ENCODE results near the gene PCBP3. TPM values are rescaled to one million over a fixed set of nuclear protein-coding genes. Genes with fewer than 3 reads are reported as not detected.

PCBP3 gene
- total and polyA plus RNA-seq, 12 donors = 1.7 to 15.8 (median 4.7) TPM

DNA sequence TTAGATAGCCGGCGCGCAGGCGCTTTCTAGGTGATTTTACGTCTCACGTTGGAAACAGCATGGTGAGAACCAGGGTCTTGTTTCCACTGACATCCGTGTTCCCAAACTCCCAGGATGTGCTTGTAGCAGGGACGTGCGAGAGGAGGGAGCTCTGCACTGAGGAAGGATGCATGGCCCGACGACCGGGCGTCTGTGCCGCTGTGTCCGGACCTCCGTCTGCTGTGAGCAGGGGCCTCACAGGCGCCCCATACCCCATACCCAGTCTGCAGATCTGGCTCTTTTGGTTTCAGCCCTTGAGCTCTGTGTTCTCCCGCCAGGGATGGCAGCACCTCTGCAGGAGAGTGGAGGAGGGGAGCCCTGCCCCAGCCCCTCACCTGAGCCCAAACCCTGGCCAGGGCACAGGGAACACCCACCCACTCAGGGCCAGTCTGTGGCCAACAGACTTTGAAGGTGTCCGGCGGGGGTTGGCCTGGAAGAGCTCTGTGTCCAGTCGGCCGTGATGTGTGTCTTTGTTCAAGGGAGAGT is 270.9 kb downstream of the PCBP3 start:
- no peak for DNase-seq
- intact Hi-C loops (cut with DNase I) = no loop called here
- Histone ChIP-seq H3K36me3 (replicated peaks in 1 of 2) (no peaks in the 10 kb centered on the region), H3K4me3 (no peak overlapping the region), H3K27me3 (no peaks in the 10 kb centered on the region), H3K9me3 (replicated peaks in 1 of 3) (no peaks in the 10 kb centered on the region), H3K27ac (no peak overlapping the region), H3K4me1 (replicated peaks in 1 of 2) (no peaks in the 10 kb centered on the region)
- TF ChIP-seq POLR2A (IDR thresholded peaks at IDR 0.05) = no peak
- TF ChIP-seq, protein P1, sequence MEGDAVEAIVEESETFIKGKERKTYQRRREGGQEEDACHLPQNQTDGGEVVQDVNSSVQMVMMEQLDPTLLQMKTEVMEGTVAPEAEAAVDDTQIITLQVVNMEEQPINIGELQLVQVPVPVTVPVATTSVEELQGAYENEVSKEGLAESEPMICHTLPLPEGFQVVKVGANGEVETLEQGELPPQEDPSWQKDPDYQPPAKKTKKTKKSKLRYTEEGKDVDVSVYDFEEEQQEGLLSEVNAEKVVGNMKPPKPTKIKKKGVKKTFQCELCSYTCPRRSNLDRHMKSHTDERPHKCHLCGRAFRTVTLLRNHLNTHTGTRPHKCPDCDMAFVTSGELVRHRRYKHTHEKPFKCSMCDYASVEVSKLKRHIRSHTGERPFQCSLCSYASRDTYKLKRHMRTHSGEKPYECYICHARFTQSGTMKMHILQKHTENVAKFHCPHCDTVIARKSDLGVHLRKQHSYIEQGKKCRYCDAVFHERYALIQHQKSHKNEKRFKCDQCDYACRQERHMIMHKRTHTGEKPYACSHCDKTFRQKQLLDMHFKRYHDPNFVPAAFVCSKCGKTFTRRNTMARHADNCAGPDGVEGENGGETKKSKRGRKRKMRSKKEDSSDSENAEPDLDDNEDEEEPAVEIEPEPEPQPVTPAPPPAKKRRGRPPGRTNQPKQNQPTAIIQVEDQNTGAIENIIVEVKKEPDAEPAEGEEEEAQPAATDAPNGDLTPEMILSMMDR (IDR thresholded peaks at IDR 0.05) = no peak
- 84 to 92% (median 85%) methylated on average over 13 to 22 of the region's 22 CpGs for WGBS, 4 donors

- H3K27ac ChIP-seq = no peak overlapping the region
- H3K27me3 ChIP-seq = no peaks in the 10 kb centered on the region
- H3K9me3 ChIP-seq (replicated peaks in 1 of 3) = no peaks in the 10 kb centered on the region
- intact Hi-C loops (cut with DNase I) = no loop called here
- TF ChIP-seq POLR2A (IDR thresholded peaks at IDR 0.05) = no peak
- TF ChIP-seq, protein P1 (IDR thresholded peaks at IDR 0.05) = no peak
- peak in 1 of 7 donors; percentile 66 for DNase-seq
- H3K4me3 ChIP-seq = no peak overlapping the region
- 70 to 75% (median 71%) methylated on average over 15 to 25 of the region's 25 CpGs for WGBS, 4 donors
- no peaks in the 10 kb centered on the region for H3K4me1 ChIP-seq (replicated peaks in 1 of 2)
- no peaks in the 10 kb centered on the region for H3K36me3 ChIP-seq (replicated peaks in 1 of 2)
These were observed 272.7 kb downstream of the PCBP3 start for GRCh38 chr21:45916011-45916840.

GRCh38 chr21:45917241-45917640 is 273.7 kb downstream of the PCBP3 start:
- intact Hi-C loops (cut with DNase I) = no loop called here
- 77 to 87% (median 82%) methylated on average over 11 to 13 of the region's 13 CpGs for WGBS, 4 donors

GRCh38 chr21:45918011-45918410 is 274.5 kb downstream of the PCBP3 start:
- no peak overlapping the region for H3K27ac ChIP-seq
- WGBS, 4 donors = 85 to 95% (median 93%) methylated on average over 9 to 11 of the region's 11 CpGs
- intact Hi-C loops (cut with DNase I) = no loop called here

More at GRCh38 chr21:45917241-45917640, 273.7 kb downstream of the PCBP3 start:
- no peak for TF ChIP-seq POLR2A (IDR thresholded peaks at IDR 0.05)
- TF ChIP-seq, protein P1 (IDR thresholded peaks at IDR 0.05) = no peak
- Histone ChIP-seq H3K4me1 (replicated peaks in 1 of 2) (no peaks in the 10 kb centered on the region), H3K4me3 (no peak overlapping the region), H3K27ac (no peak overlapping the region), H3K9me3 (replicated peaks in 1 of 3) (no peaks in the 10 kb centered on the region), H3K36me3 (replicated peaks in 1 of 2) (no peaks in the 10 kb centered on the region), H3K27me3 (no peaks in the 10 kb centered on the region)
- no peak for DNase-seq

More at GRCh38 chr21:45918011-45918410, 274.5 kb downstream of the PCBP3 start:
- no peak for DNase-seq
- H3K27me3 ChIP-seq = no peaks in the 10 kb centered on the region
- no peaks in the 10 kb centered on the region for H3K9me3 ChIP-seq (replicated peaks in 1 of 3)
- no peak overlapping the region for H3K4me3 ChIP-seq
- no peaks in the 10 kb centered on the region for H3K4me1 ChIP-seq (replicated peaks in 1 of 2)
- H3K36me3 ChIP-seq (replicated peaks in 1 of 2) = no peaks in the 10 kb centered on the region
- TF ChIP-seq, protein P1 (IDR thresholded peaks at IDR 0.05) = no peak
- no peak for TF ChIP-seq POLR2A (IDR thresholded peaks at IDR 0.05)
